Osteocyte (in vitro differentiated cells): ENCODE data around the gene C1GALT1. TPM values are rescaled to one million over a fixed set of nuclear protein-coding genes. Genes with fewer than 3 reads are reported as not detected.

Experiments
- DNase-seq: peaks from one replicate; pipeline ENCODE4 v3.0.0; 2021; ENCODE audit warnings: mixed read lengths; ENCODE audit not compliant: unreplicated experiment; ENCODE audit errors: extremely low spot score
- H3K27ac Mint-ChIP-seq: one replicate; pipeline ENCODE4 v1.8.0; 2021; ENCODE audit warnings: mild to moderate bottlenecking, mixed read lengths; ENCODE audit not compliant: unreplicated experiment
- H3K27me3 Mint-ChIP-seq: one replicate; pipeline ENCODE4 v1.8.0; 2021; ENCODE audit warnings: mixed read lengths; ENCODE audit not compliant: unreplicated experiment
- H3K36me3 Mint-ChIP-seq: one replicate; pipeline ENCODE4 v1.8.0; 2021; ENCODE audit warnings: mixed read lengths; ENCODE audit not compliant: unreplicated experiment
- H3K4me1 Mint-ChIP-seq: one replicate; pipeline ENCODE4 v1.8.0; 2021; ENCODE audit warnings: mixed read lengths; ENCODE audit not compliant: unreplicated experiment
- H3K4me3 Mint-ChIP-seq: one replicate; pipeline ENCODE4 v1.8.0; 2021; ENCODE audit warnings: mild to moderate bottlenecking, moderate library complexity, mixed read lengths; ENCODE audit not compliant: unreplicated experiment
- H3K9me3 Mint-ChIP-seq: one replicate; pipeline ENCODE4 v1.8.0; 2021; ENCODE audit warnings: mixed read lengths; ENCODE audit not compliant: unreplicated experiment
- total RNA-seq: library from RNA; stranded (reverse); gene quantifications from 2 replicates; pipeline ENCODE4 v1.2.1, GENCODE V29; 2021
- TF ChIP-seq, protein P1 (sequence below): fragments of 200-600 bp; sonication (generic); IDR thresholded peaks from 2 replicates; pipeline ENCODE4 v1.5.0; 2021; ENCODE audit warnings: antibody characterized with exemption, mild to moderate bottlenecking, moderate library complexity

The C1GALT1 gene
- total RNA-seq, 1 donor from 2014 or later = 30.9 TPM

DNA sequence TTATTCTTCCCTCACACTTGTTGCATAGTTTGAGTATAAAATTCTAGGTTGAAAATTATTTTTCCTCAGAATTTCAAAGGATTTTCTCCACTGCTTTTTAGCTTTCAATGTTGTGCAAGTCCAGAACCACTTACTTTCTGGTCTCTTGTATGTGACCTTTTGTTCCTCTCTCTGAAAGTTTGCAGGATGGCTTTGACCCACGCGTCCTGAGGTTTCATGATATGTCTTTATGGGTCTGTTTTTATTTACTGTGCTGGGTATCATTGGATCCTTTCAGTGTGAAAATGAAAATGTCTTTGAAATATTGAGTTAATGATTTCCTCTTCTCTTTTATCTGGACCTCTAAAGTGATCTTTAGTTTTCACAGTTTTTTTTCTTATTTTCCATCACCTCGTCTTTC is 38.5 kb downstream of the C1GALT1 start:
- Mint-ChIP-seq H3K36me3 (peaks cover 22% of the 10 kb centered on the region), H3K4me3 (no peak overlapping the region), H3K9me3 (peaks cover 13% of the 10 kb centered on the region), H3K27me3 (no peaks in the 10 kb centered on the region), H3K27ac (peak overlapping the region; percentile 93), H3K4me1 (peaks cover 24% of the 10 kb centered on the region)
- no peak for DNase-seq
- TF ChIP-seq, protein P1, sequence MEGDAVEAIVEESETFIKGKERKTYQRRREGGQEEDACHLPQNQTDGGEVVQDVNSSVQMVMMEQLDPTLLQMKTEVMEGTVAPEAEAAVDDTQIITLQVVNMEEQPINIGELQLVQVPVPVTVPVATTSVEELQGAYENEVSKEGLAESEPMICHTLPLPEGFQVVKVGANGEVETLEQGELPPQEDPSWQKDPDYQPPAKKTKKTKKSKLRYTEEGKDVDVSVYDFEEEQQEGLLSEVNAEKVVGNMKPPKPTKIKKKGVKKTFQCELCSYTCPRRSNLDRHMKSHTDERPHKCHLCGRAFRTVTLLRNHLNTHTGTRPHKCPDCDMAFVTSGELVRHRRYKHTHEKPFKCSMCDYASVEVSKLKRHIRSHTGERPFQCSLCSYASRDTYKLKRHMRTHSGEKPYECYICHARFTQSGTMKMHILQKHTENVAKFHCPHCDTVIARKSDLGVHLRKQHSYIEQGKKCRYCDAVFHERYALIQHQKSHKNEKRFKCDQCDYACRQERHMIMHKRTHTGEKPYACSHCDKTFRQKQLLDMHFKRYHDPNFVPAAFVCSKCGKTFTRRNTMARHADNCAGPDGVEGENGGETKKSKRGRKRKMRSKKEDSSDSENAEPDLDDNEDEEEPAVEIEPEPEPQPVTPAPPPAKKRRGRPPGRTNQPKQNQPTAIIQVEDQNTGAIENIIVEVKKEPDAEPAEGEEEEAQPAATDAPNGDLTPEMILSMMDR = no peak

DNA sequence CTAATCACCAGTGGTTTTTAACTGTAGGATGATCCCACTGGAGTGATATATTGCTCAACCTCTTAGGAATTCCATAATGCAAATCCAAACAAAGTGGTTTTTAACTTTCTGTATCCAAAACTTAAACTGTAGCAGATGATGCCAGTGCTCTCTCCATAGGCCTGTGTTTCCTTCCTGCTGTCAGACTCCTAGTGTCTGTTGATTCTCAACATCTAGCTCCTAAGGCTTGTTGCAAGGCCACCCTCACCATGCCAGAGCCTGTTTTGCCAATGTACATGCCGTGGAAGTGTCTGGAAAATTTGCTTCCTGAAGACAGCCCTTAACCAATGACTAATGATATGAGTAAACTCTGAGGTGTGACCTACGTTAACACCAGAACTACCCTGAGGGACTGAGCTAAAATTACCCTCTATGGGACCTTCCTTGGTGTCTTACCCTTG is 39.3 kb downstream of the C1GALT1 start:
- Mint-ChIP-seq H3K36me3 (peaks cover 17% of the 10 kb centered on the region), H3K9me3 (peaks cover 13% of the 10 kb centered on the region), H3K27ac (peak overlapping the region; percentile 93), H3K27me3 (no peaks in the 10 kb centered on the region), H3K4me1 (peaks cover 24% of the 10 kb centered on the region), H3K4me3 (no peak overlapping the region)
- TF ChIP-seq, protein P1 = no peak
- DNase-seq = no peak

DNA sequence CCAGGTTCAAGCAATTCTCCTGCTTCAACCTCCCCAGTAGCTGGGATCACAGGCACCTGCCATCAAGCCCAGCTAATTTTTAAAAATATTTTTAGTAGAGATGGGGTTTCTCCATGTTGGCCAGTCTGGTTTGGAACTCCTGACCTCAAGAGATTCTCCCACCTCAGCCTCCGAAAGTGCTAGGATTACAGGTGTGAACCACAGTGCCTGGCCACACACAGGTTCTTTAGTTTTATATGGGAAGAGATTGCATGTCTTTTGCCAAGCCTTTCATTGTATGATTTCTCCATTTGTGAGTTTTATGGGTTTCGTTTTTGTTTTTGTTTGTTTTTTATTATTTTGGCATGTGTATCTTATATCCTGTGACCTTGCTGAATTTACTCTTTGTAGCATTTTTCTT is 40.9 kb downstream of the C1GALT1 start:
- H3K4me1 Mint-ChIP-seq = peaks cover 24% of the 10 kb centered on the region
- TF ChIP-seq, protein P1 = no peak
- H3K36me3 Mint-ChIP-seq = peaks cover 5% of the 10 kb centered on the region
- no peaks in the 10 kb centered on the region for H3K27me3 Mint-ChIP-seq
- DNase-seq = no peak
- H3K4me3 Mint-ChIP-seq = no peak overlapping the region
- H3K27ac Mint-ChIP-seq = no peak overlapping the region
- H3K9me3 Mint-ChIP-seq = peaks cover 13% of the 10 kb centered on the region

DNA sequence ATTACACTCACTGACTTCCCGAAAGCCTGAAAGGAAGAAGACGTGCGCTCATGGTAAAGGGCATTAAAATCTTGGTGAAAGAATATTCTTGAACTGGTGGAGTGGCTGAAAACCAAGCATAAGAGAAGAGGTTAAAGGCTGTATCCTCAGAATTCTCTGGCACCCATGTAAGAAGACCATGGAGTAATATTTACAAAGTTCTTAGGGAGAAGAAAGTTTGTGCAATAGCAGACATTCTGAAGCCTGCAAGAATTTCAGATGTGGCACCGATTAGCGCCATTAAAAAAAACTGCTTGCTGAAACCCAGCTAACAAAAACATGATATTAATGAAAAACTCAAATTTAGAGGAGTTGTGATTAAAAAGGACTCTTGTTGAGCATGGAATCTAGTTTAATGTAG is 44.1 kb downstream of the C1GALT1 start:
- DNase-seq = no peak
- H3K36me3 Mint-ChIP-seq = peaks cover 12% of the 10 kb centered on the region
- H3K27ac Mint-ChIP-seq = no peak overlapping the region
- TF ChIP-seq, protein P1 = no peak
- H3K4me1 Mint-ChIP-seq = peaks cover 19% of the 10 kb centered on the region
- H3K27me3 Mint-ChIP-seq = no peaks in the 10 kb centered on the region
- no peak overlapping the region for H3K4me3 Mint-ChIP-seq
- H3K9me3 Mint-ChIP-seq = peaks cover 12% of the 10 kb centered on the region

DNA sequence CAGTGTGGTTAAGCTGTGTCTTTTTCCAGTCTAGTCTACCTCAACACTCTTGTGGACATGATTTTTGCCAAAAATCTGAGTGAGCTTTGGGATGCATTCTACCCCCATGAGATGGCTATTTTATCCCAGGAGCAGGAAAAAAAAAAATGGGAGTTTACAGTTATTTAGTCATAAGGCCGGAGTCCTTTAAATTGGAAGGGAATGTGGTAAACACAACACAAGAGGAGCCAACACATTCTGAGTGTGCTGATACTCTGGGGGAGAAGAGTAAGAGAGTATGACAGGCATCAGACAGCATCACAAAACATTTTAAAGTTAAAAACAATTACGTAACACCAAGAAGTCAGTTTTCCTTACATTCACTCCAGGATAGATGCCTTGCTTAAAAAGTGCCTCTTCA is 46.1 kb downstream of the C1GALT1 start:
- Mint-ChIP-seq H3K4me3 (no peak overlapping the region), H3K27me3 (no peaks in the 10 kb centered on the region), H3K36me3 (peaks cover 20% of the 10 kb centered on the region), H3K4me1 (peaks cover 9% of the 10 kb centered on the region), H3K9me3 (peaks cover 21% of the 10 kb centered on the region), H3K27ac (no peak overlapping the region)
- no peak for DNase-seq
- TF ChIP-seq, protein P1 = no peak
